GM19468 (cell line): ENCODE data around the gene PRRT2.

Experiments
- ATAC-seq: cut with Tn5 transposase; IDR thresholded peaks from one replicate; pipeline ENCODE4 v1.9.1; 2021; ENCODE audit warnings: mild to moderate bottlenecking, moderate library complexity, moderate number of reproducible peaks; ENCODE audit not compliant: unreplicated experiment; ENCODE audit errors: extremely low read depth

Gene PRRT2

GRCh38 chr16:29854520-29855100 lies 42.6 kb downstream of the PRRT2 start:
- ATAC-seq, result no peak

- ATAC-seq, result no peak
These were observed 45.3 kb downstream of the PRRT2 start for GRCh38 chr16:29857133-29857760.

DNA sequence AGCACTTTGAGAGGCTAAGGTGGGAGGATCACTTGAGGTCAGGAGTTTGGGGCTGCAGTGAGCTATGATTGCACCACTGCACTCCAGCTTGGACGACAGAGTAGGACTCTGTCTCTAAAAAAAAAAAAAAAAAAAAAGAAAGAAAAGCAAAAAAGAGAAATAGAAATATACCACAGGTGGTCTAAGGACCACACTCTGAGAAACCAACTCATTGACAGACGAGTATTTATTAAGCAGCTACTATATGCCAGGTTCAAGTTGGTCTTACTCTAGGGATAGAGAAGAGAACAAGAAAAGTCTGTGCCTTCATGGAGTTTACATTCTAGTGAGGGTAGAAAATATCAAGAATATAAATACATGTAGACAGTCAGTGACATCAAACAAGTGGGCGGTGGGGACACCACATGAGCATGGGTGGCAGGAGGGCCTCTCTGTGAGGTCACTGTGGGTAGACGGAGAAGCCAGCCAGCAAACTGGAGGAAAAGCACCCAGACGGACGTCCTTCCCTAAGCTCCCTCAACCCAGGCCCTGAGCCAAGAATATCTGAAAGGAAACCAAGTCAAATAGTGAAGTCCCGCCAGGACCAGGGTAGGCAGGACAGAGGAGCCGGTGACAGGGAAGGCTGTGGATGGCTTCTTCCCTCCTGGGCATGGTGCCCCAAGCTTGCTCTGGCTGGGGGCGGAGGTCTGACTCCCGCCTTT lies 46.3 kb downstream of the PRRT2 start:
- ATAC-seq, result no peak

DNA sequence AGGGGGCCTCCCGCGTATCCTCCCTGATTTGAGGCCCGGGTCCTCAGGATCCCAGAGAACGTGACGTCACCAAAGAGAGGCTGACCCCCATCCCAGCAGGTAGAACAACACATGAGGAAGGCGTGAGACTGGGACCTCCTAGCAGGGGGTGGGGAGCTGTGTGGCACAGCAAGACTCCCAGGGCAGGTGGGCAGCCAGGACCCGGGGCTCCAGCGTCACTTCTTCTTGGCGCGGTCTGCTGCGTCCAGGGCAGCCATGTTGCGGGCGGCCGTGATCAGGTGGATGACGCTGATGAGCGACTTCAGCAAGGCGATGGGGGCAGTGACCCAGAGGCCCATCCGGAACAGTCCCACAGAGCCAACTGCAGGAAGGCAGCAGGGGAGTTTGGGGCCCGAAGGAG lies 47.0 kb downstream of the PRRT2 start:
- ATAC-seq, result no peak

DNA sequence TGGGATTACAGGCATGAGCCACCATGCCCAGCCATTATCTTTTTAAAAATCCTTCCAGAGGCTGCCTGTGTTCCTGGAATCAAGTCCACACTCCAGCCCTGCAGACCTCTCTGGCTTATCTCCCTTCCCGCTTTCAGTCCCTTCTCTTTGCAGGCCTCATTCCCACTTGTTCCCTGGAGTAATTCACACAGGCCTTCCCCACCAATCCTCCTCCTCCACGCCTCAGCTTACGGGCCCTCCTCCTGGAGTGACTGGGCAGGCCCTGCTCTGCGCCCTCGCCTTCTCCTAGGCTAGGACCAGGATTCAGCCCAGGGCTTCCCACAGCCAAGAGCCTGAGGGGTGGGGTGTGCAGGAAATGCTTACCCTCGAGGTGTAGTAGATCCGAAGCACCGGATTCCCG lies 48.2 kb downstream of the PRRT2 start:
- ATAC-seq, result no peak

DNA sequence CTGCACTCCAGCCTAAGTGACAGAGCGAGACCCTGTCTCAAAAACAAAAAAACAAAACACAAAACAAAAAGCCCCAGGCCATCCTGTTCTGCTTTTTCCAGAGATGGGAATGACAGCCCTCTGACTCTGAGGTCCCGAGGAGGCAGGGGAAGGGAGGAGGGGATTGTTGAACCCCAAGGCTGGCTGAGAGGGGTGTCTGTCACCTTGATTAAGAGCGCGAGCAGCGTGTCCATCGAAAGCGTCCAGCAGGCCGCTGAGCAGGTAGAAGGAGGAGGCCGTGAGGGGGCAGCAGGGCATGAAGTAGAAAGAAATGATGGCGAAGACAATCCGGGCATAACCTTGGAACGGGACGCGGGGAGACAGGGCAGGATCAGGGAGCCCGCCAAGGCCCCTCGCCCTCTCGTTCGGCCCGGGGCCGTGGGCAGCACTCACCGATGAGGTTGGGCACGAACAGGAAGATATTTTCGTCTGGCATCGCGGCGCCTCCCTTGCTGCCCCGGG lies 50.4 kb downstream of the PRRT2 start:
- ATAC-seq, result no peak

DNA sequence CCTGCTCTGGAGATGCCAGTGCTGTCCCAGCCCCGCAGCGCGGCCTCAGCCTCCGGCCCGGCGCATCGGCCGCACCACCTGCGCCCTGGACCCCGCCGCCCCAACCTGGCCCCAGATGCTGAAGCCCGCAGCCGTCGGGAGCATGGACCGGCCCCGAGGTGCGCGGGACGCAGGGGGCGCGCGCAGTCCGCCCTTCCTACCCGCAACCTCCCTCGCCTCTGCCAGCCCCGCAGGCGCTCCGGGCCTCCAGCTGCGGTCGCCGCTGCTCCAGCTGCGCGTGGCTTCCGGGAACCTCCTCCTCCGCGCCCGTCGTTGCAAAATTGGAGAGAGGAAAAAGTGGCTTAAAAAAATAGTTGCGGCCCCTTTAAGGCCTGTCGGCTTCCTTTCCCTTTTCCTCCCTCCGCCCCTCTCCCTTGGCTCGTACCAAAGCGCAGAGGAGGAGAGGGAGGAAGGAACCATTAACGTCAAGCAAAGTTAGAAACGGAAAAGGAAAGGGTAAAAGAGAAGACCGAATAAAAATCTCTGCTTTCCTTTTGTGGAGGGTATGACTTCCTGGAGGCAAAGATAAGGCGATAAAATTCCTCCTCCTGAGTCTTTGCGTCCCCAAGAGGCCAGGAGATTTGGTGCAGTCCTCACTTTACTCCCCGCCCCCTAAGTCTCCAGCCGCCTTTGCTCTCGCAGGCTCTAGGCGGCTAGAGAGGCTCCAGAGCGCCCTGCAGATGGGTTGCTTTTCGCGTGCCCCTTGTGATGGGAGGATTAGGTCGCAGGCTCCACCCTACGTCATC lies 51.1 kb downstream of the PRRT2 start, which contains the start of gene CDIPT:
CDIPT (minus strand) TSS at position 343 of the 785 bp plus-strand sequence. CDS start 369 bp downstream, outside the sequence.
- peak; percentile 63 for ATAC-seq

- ATAC-seq, result no peak
These were observed 51.6 kb downstream of the PRRT2 start for GRCh38 chr16:29863669-29863984.

- ATAC-seq, result no peak
These were observed 52.2 kb downstream of the PRRT2 start for GRCh38 chr16:29864205-29864604.
